Posterior cingulate gyrus (tissue), 11 donors: ENCODE measurements around the gene EHMT1.
"Not testable (repeated sequence)": the region's sequence is repeated elsewhere in the genome, so short reads cannot be mapped to it uniquely, and the experiment has no call there.

Experiments used
- DNase-seq, 10 donors: peaks; one replicate each; pipeline versions ENCODE4 v3.0.0 to v3.0.0-alpha.2; 2020 to 2021; ENCODE audit warnings: mixed read lengths in 3 of 10
- intact Hi-C: fragments of 100-400 bp; cut with DNase I; formaldehyde crosslinking; loops from one replicate; pipeline ENCODE4 v1.15.1; 2023

Gene EHMT1

DNA sequence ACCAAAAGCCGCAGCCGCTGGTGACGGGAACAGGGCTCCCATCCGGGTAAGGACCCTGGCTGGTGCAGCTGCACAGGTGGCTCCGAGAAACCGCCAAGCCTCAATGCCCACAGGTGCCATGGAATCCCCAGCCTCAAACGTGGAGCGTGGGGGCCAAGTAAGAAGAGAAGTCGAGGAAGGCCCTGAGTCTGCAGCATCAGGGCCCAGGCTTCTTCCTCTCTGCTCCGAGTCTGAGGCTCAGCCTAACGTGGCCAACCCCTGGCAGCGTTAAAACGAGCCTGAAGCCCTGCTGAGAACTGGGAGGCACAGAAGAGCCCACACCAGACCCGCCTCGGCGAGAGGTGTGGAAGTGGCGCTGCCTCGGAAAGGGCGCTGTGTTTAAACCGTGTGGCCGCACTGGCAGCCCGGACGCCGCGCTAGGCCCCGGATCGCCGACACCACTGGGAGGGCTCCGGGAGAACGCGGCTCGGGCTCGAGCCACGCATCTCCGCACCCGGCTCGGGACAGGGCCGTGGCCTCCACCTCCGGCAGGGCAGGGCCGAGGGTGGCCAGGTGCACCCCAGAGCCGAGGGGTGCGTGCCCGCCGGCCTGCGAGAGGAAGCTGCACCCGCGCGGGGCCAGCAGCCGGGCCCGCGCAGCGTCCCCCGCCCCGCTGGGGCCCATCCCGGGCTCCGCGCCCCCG, 29.2 kb upstream of the EHMT1 start:
- intact Hi-C loops, result loop anchor here (2.0 kb wide), 1 partner anchor 15 kb away; the partner anchor contains the start of gene ARRDC1
- DNase-seq, result peak in 1 of 10 donors; percentile 86

DNA sequence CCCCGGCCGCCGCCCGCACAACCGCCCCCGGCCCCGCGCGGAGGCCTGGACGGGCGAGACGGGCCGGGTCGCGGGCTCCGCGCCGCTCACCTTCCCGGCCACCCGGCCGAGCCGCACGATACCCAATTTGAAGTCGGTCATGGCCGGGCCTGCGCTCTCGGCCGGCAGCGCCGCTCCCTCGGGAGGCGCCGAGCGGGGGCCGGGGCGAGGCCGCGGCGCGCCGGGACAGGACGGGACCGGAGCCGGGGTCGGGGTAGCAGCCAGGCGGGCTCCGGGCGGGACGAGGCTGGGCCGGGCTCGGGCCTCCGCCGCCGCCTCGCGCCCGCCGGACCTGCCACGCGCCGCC, 28.7 kb upstream of the EHMT1 start:
- intact Hi-C loops, result loop anchor here (2.0 kb wide), 1 partner anchor 15 kb away; the partner anchor contains the start of gene ARRDC1
- DNase-seq, result no peak

DNA sequence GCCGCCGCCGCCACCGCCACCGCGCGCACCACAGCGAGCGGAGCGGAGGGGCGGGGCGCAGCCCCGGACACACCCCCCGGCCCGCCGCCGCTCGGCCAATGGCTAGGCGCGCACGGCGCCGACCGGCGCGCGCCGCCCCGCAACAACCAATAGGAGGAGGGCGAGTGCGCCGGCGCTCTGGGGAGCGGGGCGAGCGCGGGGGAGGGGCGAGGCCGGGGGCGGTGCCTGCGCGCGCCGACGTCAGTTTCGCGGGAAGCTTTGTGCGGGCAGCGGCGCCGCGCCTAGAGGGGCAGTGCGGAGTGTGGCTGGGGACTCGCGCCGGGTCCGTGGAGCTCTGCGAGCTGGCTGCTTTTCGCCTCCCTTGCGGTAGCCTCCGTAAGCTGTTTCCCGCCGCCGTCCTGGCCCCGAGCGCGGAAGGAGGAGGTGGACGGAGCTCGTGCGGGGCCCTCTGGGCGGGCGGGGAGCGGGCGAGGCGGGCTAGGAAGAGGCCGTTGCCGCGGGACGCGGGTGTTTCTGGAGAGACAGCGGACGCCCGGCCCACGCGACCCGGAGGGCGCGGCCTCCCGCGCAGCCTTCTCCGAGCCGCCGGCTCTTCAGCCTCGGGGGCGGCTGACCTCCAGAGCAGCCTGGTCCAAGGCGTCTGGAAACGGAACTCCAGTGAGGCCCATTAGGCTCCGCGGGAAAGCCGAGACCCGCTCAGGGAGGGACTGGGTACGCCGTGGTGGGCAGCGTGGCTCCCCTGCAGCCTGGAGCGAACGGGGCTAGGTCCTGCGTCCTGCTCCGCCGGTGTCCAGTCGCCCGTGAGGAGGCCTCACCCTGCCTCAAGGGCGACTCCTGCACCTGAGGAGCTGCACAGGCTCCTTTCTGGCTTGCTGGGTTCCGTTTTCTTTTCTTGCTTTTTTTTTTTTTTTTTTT, 28.1 kb upstream of the EHMT1 start, which contains the start of gene ZMYND19:
Gene ZMYND19, minus strand, starts transcription at position 44 of the 915 bp plus-strand sequence. CDS start 249 bp downstream, outside the sequence.
- intact Hi-C loops, result loop anchor here (2.0 kb wide), 1 partner anchor 14 kb away; the partner anchor contains the start of gene ARRDC1
- peak; percentile 72 to 98 (median 77) for DNase-seq

DNA sequence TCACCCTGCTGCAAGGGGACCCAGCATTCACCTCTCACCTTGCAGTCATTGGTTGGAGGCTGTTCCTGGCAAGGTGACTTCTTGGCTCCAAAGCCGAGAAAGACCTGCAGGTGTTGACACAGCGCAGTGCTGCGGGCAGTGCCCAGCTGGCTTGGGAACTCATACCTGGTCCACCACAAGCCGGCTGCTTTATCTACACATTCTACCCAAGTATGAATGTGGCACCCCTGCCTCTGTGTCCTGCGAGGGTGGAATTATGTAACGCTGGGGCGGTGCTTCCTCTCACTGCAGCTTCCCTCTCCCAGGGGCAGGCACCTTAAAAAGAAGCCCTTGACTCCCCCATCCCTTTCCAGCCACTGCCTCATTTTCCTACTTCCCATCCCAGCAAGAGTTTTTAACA, 26.0 kb upstream of the EHMT1 start:
- intact Hi-C loops, result no loop called here
- DNase-seq, result no peak

DNA sequence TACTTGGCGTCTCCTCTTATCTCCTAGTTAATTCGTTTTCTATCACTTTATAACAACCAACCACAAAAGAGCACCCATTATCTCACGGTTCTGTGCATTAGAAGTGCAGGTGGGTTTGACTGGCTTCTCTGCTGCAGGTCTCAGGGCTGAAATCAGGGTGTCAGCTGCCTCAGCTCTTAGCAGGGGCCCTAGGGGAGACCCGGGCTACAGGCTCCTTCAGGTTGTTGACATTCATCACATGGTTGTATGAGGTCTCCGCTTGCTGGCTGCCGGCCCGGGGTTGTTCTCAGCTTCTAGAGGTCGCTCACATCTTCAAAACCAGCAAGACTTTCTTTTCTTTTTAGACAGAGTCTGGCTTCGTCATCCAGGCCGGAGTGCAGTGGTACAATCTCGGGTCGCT, 25.6 kb upstream of the EHMT1 start:
- intact Hi-C loops, result no loop called here
- DNase-seq, result no peak

DNA sequence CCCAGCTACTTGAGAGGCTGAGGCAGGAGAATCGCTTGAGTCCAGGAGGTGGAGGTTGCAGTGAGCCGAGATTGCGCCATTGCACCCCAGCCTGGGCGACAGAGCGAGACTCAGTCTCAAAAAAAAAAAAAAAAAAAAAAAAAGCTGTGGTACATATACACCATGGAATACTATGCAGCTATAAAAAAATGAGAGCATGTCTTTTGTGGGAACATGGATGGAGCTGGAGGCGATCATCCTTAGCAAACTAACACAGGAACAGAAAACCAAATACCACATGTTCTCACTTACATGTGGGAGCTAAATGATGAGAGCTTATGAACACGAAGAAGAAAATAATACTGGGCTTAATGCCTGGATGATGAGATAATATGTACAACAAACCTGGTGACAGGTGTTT, 22.2 kb upstream of the EHMT1 start:
- intact Hi-C loops, DNase-seq: not testable (repeated sequence)

DNA sequence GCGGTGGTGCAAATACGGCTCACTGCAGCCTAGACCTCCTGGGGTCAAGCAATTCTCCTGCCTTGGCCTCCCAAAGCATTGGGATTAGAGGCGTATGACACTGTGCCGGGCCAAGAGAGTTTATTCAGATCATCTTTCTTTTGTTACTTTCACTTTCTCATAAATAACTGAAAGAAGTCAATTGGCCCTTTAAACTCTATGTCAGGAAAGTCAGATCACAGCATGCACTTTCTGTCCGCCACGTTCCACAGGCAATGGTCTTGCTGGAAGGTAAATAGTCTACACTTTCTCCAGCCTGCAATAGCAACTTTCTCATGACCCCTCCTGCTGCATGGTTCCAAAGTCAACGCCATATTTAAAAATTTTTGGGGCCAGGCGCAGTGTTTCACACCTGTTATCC, 19.9 kb upstream of the EHMT1 start:
- intact Hi-C loops, result no loop called here
- no peak for DNase-seq

DNA sequence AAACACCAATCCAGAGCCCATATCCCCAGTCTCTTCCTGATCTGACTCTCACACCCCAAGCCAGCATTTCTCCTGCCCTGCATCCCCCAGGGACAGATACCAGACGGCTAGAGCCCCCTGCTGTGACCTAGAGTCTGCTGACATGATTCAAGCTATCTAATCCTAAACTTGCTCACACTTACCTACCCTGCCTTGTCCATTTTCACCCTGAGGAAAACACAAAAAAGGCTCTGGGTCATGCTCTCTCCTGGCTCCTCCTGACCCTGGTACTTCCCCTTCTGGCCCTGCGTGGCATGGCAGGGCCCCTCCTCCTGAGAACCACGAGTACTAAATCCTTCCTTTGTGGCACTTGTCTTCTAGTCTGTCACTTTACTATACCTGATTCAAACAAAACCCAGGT, 16.1 kb upstream of the EHMT1 start:
- intact Hi-C loops, result no loop called here
- no peak for DNase-seq

DNA sequence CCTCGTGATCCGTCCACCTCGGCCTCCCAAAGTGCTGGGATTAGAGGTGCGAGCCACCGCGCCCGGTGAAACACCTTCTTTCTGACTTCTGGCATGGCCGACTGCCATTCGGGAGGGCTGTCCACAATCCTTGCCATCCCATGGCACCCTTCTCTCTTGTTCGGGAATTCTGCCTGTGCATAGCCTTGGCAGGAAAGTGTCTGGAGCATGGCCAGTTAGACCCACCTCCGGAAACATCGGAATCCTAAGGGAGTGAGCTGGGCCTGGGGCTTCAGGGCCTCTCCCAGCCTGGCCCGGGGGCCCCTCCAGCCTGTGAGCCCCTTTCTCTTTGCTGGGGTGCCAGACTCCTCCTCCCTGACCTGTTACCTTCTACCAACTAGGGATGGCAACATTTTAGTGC, 14.9 kb upstream of the EHMT1 start:
- DNase-seq, result no peak

DNA sequence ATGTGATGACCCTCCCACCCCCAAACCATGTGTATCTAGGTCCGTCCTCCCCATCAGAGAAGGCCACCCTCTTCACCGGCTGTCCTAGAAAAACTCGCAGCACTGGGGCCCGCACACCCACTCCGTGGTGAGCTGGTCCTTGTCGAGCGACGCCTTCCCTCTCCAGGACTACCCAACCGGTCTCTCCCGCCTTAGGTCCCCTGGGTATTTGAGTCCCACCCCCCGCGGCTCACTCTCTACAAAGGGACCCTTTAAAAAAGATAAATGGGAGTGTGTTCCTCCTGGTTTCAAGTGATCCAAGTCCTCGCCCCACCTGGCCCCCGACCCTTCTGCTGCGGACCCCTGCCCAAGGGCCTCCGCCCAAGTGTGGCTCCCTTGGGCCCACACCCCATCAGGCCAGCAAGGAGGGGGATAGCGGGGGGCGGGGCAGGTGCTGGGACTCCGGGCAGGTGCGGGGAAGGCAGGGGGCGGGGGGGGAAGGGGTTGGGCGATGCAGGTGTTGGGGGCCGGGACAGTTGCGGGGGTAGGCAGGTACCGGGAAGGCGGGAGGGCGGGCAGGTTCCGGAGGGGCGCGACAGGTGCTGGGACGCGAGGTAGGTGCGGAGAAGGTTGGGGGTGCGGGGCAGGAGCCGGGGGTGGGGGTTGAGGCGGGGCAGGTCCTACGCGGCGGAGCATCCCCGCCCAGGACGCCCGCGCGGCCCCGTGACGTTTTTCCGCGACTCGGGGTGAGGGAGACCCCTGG, 14.3 kb upstream of the EHMT1 start:
- no peak for DNase-seq

More for the DNA sequence above, 14.9 kb upstream of the EHMT1 start:
- intact Hi-C loops, result loop anchor here (2.0 kb wide), 1 partner anchor 13 kb away; the partner anchor contains the start of gene ZMYND19

DNA sequence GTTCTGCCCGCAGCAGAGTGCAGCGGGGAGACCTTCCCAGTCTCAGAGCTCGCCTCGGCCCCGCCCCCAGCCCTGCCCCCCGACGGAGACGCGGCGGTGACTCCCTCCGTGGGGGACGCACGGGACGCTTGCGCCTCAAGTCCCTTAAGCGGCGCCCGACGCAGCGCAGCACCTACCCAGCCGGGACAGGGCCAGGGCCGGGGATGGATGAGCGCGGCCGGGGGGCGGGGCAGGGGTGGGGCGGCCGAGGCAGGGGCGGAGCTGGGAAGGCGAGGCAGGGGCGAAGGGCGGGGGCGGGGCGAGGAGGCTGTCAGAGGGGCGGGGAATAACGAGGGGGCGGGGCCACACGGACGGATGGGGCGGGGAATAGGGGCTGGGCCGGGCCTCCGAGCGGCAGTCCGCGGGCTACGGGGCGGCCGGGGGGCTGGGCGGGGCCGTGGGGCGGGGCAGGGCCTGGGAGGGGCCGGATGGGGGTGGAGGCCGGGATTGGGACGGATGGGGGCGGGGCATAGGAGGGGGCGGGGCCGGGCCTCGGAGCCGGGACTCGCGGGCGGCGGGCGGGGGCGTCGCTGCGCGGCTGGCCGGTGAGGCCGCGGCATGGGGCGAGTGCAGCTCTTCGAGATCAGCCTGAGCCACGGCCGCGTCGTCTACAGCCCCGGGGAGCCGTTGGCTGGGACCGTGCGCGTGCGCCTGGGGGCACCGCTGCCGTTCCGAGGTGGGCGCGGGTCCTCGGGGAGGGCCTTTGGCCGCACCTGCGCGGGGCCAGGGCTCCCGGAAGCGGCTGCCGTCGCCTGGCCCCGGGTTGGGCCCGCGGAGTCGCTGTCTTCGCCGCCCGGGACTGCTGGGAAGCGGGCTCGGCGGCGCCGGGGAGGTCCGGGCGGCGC, 13.4 kb upstream of the EHMT1 start, which contains the start of gene ARRDC1:
Gene ARRDC1, plus strand, starts transcription at position 566 of the 884 bp plus-strand sequence. Its CDS starts 32 bp downstream, at position 598.
- DNase-seq, result peak; percentile 74 to 98 (median 89)
- intact Hi-C loops, result loop anchor here (2.0 kb wide), 1 partner anchor 15 kb away; the partner anchor contains the start of gene ZMYND19

More for the DNA sequence above, 14.3 kb upstream of the EHMT1 start:
- intact Hi-C loops, result loop anchor here (2.0 kb wide), 1 partner anchor 14 kb away; the partner anchor contains the start of gene ZMYND19

DNA sequence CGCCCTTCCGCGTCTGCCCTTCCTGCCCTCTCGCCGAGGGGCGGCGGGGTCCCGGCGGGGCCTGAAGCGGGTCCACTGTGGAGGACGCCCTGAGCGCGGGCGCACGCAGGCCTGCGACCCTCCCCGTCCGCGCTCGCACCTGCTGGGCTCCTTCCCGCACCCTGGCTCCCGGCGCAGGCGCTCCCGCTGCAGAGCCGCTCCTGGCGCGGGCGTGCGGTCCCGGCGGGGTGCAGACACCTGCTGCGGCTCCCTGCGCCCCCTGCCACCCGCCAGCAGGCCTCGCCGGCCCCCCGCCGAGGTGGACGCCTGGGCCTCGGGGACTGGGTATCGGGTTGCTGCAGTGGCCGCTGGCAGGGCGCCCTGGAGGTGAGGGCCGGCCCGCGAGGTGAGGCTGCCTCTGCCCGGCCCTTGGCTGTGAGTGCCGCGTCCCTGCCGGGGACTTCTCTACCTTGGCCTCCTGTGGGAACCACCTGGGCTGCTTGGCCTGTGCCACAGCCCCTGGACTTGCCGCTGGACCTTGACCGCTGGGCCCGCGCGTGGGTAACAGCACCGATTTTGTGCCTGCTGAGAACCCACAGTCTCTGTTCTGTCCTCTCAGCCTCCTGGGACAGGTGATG, 12.7 kb upstream of the EHMT1 start:
- intact Hi-C loops, result no loop called here
- DNase-seq, result peak in 2 of 10 donors; percentile 77 to 90

DNA sequence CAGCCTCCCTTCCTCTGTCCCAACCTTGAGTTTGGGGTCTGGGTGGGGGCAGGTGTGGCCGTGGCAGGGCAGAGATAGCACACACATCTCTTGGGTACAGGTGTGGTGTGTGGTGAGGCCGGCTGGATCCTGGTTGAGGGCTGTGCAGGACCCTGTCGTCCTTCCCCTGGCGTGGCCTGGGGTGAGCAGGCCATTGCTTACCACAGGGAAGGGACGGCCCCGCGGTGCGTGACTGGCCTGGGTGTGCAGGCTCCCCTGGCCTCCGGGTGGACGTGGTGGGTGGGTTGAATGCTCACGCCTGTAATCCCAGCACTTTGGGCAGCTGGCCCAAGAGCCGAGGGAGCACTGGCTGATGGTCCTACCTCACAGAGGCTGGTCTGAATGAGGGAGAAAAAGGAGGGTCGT, 12.1 kb upstream of the EHMT1 start:
- intact Hi-C loops, result no loop called here
- DNase-seq, result peak in 1 of 10 donors; percentile 86

DNA sequence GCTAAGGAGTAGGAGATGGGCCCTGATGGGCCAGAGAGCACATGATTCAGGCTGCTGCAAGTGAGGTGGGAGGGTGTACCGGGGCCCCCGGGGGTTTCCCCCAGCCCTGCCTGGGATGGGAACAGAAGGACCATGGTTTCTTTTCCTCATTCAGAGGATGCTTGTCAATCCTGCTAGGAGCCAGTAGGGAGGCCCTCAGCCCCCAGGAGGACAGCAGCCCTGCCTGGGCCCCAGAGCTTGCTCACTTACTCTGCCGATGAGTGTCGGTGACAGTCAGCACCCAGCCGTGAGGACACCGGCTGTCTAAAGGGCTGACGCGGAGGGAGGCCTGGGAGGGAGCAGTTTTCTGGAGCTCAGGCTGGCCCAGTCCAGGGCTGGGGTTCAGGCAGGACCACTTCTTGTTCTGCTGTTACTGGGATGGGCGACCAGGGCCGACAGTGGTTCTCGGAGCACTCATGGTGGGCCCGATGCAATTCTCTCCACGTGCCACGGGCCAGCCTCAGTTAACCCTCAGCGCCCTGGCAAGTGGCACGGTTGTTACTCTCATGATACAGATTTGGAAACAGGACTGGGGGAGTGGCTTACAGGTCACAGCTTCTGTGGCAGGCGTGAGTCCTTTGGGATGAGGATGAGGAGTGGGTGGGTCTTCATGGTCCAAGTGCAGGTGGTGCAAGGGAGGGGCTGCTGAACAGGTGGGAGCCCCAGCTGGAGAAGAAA, 11.5 kb upstream of the EHMT1 start:
- intact Hi-C loops, result no loop called here
- no peak for DNase-seq

DNA sequence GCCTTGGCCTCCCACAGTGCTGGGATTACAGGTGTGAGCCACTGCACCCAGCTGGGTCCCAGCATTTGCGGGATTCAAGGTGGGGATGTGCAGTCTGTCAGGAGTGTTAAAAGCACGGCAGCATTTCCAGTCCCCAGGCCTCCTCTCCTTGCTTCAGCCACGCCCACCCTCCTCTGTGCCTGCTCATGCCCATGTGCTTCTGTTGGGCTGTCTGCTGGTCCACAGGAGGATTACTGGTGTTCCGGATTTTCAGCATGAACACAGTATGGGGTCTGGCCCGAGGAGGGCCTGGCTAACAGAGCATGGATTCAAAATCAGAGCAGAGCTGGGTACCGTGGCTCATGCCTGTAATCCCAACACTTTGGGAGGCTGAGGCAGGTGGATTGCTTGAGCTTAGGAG, 7.9 kb upstream of the EHMT1 start:
- intact Hi-C loops, result no loop called here

DNA sequence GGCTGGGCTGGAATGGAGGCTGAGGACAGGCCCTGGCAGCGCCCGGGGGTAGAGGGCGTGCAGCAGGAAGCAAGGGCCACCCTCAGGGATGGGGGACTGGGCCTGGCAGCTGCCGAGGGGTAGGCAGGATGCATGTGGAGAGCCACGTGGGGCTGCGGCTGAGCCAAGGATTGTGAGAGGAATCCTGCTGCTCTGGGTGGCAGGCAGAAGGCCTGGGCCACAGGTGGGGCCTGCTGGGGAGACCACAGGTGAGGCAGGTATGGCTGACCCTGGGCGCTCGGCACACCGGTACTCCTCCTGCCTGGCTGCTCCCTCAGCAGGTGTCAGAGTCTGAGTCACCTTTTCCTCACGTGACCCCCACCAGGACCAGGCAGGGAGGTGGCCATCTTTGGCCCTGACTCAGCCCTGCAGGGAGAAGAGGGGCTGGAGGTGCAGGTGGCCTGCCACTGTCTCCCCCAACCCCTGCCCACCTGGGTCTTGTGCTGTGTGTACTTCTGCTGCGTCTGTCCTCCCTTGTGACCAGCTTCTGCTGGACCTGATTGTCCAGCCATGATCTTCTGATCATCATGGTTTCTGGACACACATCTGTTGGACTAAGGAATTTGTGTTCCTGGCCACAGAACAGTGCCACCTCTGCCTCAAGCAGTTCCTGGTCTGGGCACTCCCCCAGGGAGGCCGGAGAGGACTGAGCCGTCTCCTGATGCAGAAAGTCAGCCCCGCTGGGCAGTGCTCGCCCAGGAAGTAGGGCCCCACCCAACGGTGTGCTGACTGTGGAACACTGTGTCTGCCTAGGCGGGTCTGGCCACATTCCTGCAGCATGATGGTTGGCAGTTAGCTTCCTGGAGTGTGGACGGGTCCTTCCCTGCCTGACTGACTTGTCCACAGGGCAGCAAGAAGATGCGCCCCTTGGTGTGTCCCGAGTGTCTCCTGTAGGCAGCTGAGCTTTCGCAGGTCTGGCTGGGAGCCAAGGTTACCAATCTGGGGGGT, 6.9 kb upstream of the EHMT1 start:
- peak in 1 of 10 donors; percentile 84 for DNase-seq
- intact Hi-C loops, result no loop called here

More for the DNA sequence above, 7.9 kb upstream of the EHMT1 start:
- no peak for DNase-seq

DNA sequence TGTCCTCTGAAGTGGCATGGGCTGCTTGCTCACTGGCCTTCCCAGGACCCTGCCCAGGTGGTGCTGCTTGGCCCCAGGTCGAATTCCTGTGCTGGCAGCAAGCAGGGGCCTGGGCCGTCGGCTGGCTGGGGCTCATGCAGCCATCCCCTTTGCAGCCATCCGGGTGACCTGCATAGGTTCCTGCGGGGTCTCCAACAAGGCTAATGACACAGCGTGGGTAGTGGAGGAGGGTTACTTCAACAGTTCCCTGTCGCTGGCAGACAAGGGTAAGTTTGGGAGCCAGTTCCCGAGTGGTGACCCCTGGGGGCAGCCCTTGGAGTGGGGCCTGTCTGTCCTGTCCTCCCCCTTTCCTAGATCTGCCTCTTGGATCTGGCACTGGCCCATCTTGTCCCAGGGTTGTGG, 6.1 kb upstream of the EHMT1 start:
- no peak for DNase-seq
- intact Hi-C loops, result no loop called here
